Heart right ventricle (tissue), 16 donors: ENCODE results near the gene GANAB. TPM values are rescaled to one million over a fixed set of nuclear protein-coding genes. Genes with fewer than 3 reads are reported as not detected.

Experiments used
- ATAC-seq, 8 donors: fragments of 200-7000 bp; cut with Tn5 transposase; one replicate each; pipeline ENCODE4 v1.9.1; 2020; ENCODE audit warnings: mild to moderate bottlenecking in 8 of 8, moderate library complexity in 8 of 8, moderate number of reproducible peaks in 1 of 8
- DNase-seq, 2 donors: peaks; one replicate each; pipeline ENCODE4 v3.0.0-alpha.2; 2020
- H3K27ac ChIP-seq, 10 donors: fragments of 200-600 bp; sonication (generic) in 2 of 10; one replicate each; pipeline versions ENCODE4 v1.5.0 to v1.8.0; 2020 to 2022; ENCODE audit warnings: mild to moderate bottlenecking in 3 of 10
- H3K27me3 ChIP-seq, 7 donors: fragments of 200-600 bp; one replicate each; pipeline ENCODE4 v1.8.0; 2021 to 2022; ENCODE audit warnings: mild to moderate bottlenecking in 2 of 7
- H3K36me3 ChIP-seq, 9 donors: fragments of 200-600 bp; sonication (generic) in 1 of 9; one replicate each; pipeline versions ENCODE4 v1.5.0 to v1.8.0; 2020 to 2022; ENCODE audit warnings: mild to moderate bottlenecking in 2 of 9
- H3K4me1 ChIP-seq, 9 donors: fragments of 200-600 bp; sonication (generic) in 1 of 9; one replicate each; pipeline versions ENCODE4 v1.5.0 to v1.8.0; 2020 to 2022; ENCODE audit warnings: mild to moderate bottlenecking in 4 of 9
- H3K4me3 ChIP-seq, 10 donors: fragments of 200-600 bp; sonication (generic) in 2 of 10; one replicate each; pipeline versions ENCODE4 v1.5.0 to v1.8.0; 2020 to 2022; ENCODE audit warnings: mild to moderate bottlenecking in 7 of 10, moderate library complexity in 2 of 10
- H3K9me3 ChIP-seq, 11 donors: fragments of 200-600 bp in 10 of 11; sonication (generic) in 2 of 11; one replicate each; pipeline versions ENCODE4 v1.5.0 to v1.8.0; 2013 to 2022; ENCODE audit warnings: mild to moderate bottlenecking in 2 of 11, control low read depth in 1 of 11, moderate library complexity in 1 of 11
- WGBS, 2 donors: extraction: QIAGEN DNeasy Blood & Tissue Kit; methylation state at CpG; one replicate each; pipeline ENCODE4 v1.1.7; 2013; ENCODE audit warnings: inconsistent platforms in 1 of 2; 5-methylcytosine and 5-hydroxymethylcytosine counted together
- intact Hi-C, 10 donors: fragments of 100-400 bp; cut with DNase I; formaldehyde crosslinking; loops; one replicate each; pipeline versions ENCODE4 v1.11.1 to v1.14.2; 2022
- polyA plus RNA-seq, 2 donors: library from polyadenylated mRNA; stranded (reverse); fragments of 200-250 nt; gene quantifications; one replicate each; pipeline ENCODE4 v1.2.3, GENCODE V29; 2013
- total RNA-seq, 10 donors: library from RNA; stranded (reverse); fragmentation: NEBNext Ultra II Directional in 3 of 10; extraction: Animal tissue kit (Norgen Biotek cat#: 25700) in 3 of 10; gene quantifications; one replicate each; pipeline versions ENCODE4 v1.2.1 to v1.2.4, GENCODE V29; 2021 to 2023
- TF ChIP-seq, protein P1 (sequence below), 9 donors: fragments of 200-600 bp; sonication (generic) in 2 of 9; IDR thresholded peaks; one replicate each; pipeline versions ENCODE4 v1.5.0 to v1.8.0; 2021 to 2022; ENCODE audit warnings: antibody characterized with exemption in 9 of 9, mild to moderate bottlenecking in 5 of 9, moderate library complexity in 1 of 9
- donor health status: Arrhythmogenic right ventricular cardiomyopathy.
- donor health status: ischemic (EF 13 %, LVEDD 7.1; RV severe dilation, severe dysfunction).
- donor health status: healthy with polysubstance abuse.
- donor health status: DM: no; HTN: yes; CAD: no.
- donor health status: DM: no; HTN: no; CAD: no.
- donor health status: ischemic (EF 25% LVEDD 6.9; RV normal size, moderate dysfunction).
- donor health status: ischemic (EF 25% LVEDD 5.7; RV mildly dilated, moderate dysfunction).
- donor health status: healthy.
- donor health status: DM: yes; HTN: yes; CAD: no.
- donor health status: Ischemic cardiomyopathy.
- donor health status: ischemic (EF 35%, LVEDD 5.7; RV mildly dilated, moderate dysfunction).
- donor health status: nonischemic (EF 11% LVEDD 7.7; RV severe dilation, severe dysfunction).
- donor health status: DM: yes; HTN: yes; CAD: no.
- donor health status: PGD.
- donor health status: ischemic (EF 29% LVEDD 5.4; RV normal size, mild dysfunction).
- donor health status: nonischemic (EF 23%, LVEDD 6.1; RV moderate dilation, normal function).

The GANAB gene
- total and polyA plus RNA-seq, 12 donors, result 53.2 to 148 (median 92.3) TPM

DNA sequence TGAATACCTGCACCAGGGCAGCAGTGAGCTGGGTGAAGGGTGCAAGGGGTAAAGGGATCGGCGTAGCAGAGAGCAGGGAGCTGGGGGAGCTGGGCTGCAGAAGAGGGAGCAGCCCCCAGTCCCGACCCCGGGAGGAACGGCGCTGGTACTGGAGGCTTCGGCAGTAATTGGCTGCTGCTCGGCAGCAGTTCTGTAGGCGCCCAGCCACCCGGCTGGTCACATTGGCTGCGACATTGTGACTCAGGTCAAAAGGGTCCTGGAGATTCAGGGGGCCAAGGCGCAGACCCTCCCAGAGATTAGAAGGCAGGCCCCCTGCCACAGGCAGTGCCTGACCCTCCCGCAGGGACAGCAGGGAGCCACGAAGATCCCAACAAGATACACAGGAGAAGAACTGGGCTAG is 70.6 kb downstream of the GANAB start:
- Histone ChIP-seq H3K36me3 (peaks cover 0 to 72% (median 9%) of the 10 kb centered on the region in 9 donors), H3K4me3 (peak overlapping the region in 7 of 10 donors; percentile 67 to 95 (median 83)), H3K27me3 (no peaks in the 10 kb centered on the region), H3K27ac (peak overlapping the region in 9 of 10 donors; percentile 81 to 98 (median 92)), H3K4me1 (peaks cover 11 to 61% (median 45%) of the 10 kb centered on the region in 9 donors), H3K9me3 (no peaks in the 10 kb centered on the region)
- TF ChIP-seq, protein P1, sequence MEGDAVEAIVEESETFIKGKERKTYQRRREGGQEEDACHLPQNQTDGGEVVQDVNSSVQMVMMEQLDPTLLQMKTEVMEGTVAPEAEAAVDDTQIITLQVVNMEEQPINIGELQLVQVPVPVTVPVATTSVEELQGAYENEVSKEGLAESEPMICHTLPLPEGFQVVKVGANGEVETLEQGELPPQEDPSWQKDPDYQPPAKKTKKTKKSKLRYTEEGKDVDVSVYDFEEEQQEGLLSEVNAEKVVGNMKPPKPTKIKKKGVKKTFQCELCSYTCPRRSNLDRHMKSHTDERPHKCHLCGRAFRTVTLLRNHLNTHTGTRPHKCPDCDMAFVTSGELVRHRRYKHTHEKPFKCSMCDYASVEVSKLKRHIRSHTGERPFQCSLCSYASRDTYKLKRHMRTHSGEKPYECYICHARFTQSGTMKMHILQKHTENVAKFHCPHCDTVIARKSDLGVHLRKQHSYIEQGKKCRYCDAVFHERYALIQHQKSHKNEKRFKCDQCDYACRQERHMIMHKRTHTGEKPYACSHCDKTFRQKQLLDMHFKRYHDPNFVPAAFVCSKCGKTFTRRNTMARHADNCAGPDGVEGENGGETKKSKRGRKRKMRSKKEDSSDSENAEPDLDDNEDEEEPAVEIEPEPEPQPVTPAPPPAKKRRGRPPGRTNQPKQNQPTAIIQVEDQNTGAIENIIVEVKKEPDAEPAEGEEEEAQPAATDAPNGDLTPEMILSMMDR (IDR thresholded peaks at IDR 0.05), result no peak
- 76 to 79% methylated on average over 14 of the region's 14 CpGs for WGBS, 2 donors
- no peak for DNase-seq
- ATAC-seq, result no peak
- intact Hi-C loops, result loop anchor here in 2 of 10 donors (2.0 to 10.0 kb wide), 2 partner anchors 15 to 279 kb away; partner anchors contain the start of gene TUT1 (in 1 of the 2)

DNA sequence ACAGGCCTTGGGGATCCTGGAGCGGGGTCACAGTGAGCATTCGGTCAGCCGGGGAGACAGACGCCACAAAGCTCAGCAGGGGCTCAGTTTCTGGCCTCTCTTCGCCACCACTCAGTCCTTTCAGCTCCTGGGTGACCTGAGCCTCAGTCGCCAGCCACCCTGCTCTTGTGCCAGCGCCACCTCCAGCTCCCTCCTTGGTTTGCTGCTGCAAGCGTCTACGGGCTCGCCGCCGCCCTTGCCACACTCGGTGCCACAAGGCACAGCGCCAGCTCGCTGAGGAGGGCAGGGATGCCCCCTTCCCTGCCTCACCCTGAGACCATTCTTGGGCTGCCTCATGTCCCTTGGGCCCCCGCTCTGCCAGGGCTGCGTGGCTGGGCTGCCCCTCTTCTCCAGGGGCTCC is 71.3 kb downstream of the GANAB start:
- peaks cover 0 to 72% (median 16%) of the 10 kb centered on the region in 9 donors for H3K36me3 ChIP-seq
- intact Hi-C loops, result loop anchor here in 2 of 10 donors (2.0 to 10.0 kb wide), 2 partner anchors 16 to 280 kb away; partner anchors contain the start of gene TUT1 (in 1 of the 2)
- TF ChIP-seq, protein P1 (IDR thresholded peaks at IDR 0.05), result no peak

More for the DNA sequence above, 71.3 kb downstream of the GANAB start:
- H3K9me3 ChIP-seq, result no peaks in the 10 kb centered on the region
- 55 to 57% methylated on average over 17 of the region's 17 CpGs for WGBS, 2 donors
- peaks cover 11 to 67% (median 50%) of the 10 kb centered on the region in 9 donors for H3K4me1 ChIP-seq
- ATAC-seq, result no peak
- H3K27me3 ChIP-seq, result no peaks in the 10 kb centered on the region
- H3K27ac ChIP-seq, result peak overlapping the region; percentile 81 to 98 (median 92)
- peak in 1 of 2 donors; percentile 39 for DNase-seq
- peak overlapping the region; percentile 52 to 95 (median 78) for H3K4me3 ChIP-seq

Other genes starting within 250 kb of the GANAB start
- not detected for gene SCGB1A1, start 227.6 kb downstream of the GANAB start, total RNA-seq
- gene SCGB1A1, start 227.6 kb downstream of the GANAB start, polyA plus RNA-seq, result under 1 TPM in 1 of 2 donors, not detected in 1; 0.20 TPM
- 100 to 1,000 TPM; 259 to 447 (median 386) TPM for gene AHNAK, start 99.8 kb downstream of the GANAB start, total RNA-seq
- gene AHNAK, start 99.8 kb downstream of the GANAB start, polyA plus RNA-seq, result 100 to 1,000 TPM; 101 to 113 TPM
- 1,000 to 10,000 TPM in 5 of 10 donors, 100 to 1,000 TPM in 5; 784 to 1,131 (median 1,002) TPM for gene EEF1G, start 72.7 kb downstream of the GANAB start, total RNA-seq
- 1,000 to 10,000 TPM in 1 of 2 donors, 100 to 1,000 TPM in 1; 555 to 1,173 TPM for gene EEF1G, start 72.7 kb downstream of the GANAB start, polyA plus RNA-seq
- gene TUT1, start 55.1 kb downstream of the GANAB start, total RNA-seq, result 10 to 100 TPM in 8 of 10 donors, 1 to 10 TPM in 2; 8.2 to 17.9 (median 12.3) TPM
- gene TUT1, start 55.1 kb downstream of the GANAB start, polyA plus RNA-seq, result 10 to 100 TPM in 1 of 2 donors, 1 to 10 TPM in 1; 9.3 to 19.2 TPM
- 10 to 100 TPM; 25.0 to 45.3 (median 29.8) TPM for gene MTA2, start 44.7 kb downstream of the GANAB start, total RNA-seq
- gene MTA2, start 44.7 kb downstream of the GANAB start, polyA plus RNA-seq, result 10 to 100 TPM; 22.1 to 35.3 TPM
- gene EML3, start 33.8 kb downstream of the GANAB start, total RNA-seq, result 10 to 100 TPM in 8 of 10 donors, 1 to 10 TPM in 2; 7.7 to 27.2 (median 15.2) TPM
- gene EML3, start 33.8 kb downstream of the GANAB start, polyA plus RNA-seq, result 10 to 100 TPM; 18.9 to 50.4 TPM
- gene ROM1, start 33.4 kb downstream of the GANAB start, total RNA-seq, result 1 to 10 TPM in 8 of 10 donors, under 1 TPM in 2; 0.81 to 4.4 (median 1.8) TPM
- gene ROM1, start 33.4 kb downstream of the GANAB start, polyA plus RNA-seq, result 1 to 10 TPM; 5.3 to 6.6 TPM
- 10 to 100 TPM in 7 of 10 donors, 1 to 10 TPM in 3; 6.8 to 20.7 (median 10.6) TPM for gene B3GAT3, start 24.6 kb downstream of the GANAB start, total RNA-seq
- gene B3GAT3, start 24.6 kb downstream of the GANAB start, polyA plus RNA-seq, result 10 to 100 TPM; 29.5 to 41.2 TPM
- 10 to 100 TPM in 8 of 10 donors, 1 to 10 TPM in 2; 9.7 to 15.0 (median 10.9) TPM for gene INTS5, start 6.7 kb upstream of the GANAB start, total RNA-seq
- gene INTS5, start 6.7 kb upstream of the GANAB start, polyA plus RNA-seq, result 1 to 10 TPM; 2.8 to 8.3 TPM
- gene C11orf98, start 18.6 kb upstream of the GANAB start, total RNA-seq, result 10 to 100 TPM; 25.8 to 41.5 (median 30.0) TPM
- gene C11orf98, start 18.6 kb upstream of the GANAB start, polyA plus RNA-seq, result 100 to 1,000 TPM in 1 of 2 donors, 10 to 100 TPM in 1; 75.9 to 210 TPM
- gene CSKMT, start 18.7 kb upstream of the GANAB start, total RNA-seq, result 1 to 10 TPM; 2.4 to 7.7 (median 4.2) TPM
- 10 to 100 TPM in 1 of 2 donors, 1 to 10 TPM in 1; 8.8 to 15.7 TPM for gene CSKMT, start 18.7 kb upstream of the GANAB start, polyA plus RNA-seq
- 1 to 10 TPM; 3.9 to 9.5 (median 5.5) TPM for gene UQCC3, start 25.1 kb upstream of the GANAB start, total RNA-seq
- gene UQCC3, start 25.1 kb upstream of the GANAB start, polyA plus RNA-seq, result 10 to 100 TPM; 18.0 to 23.0 TPM
- 1 to 10 TPM; 1.6 to 4.9 (median 3.0) TPM for gene LBHD1, start 25.7 kb upstream of the GANAB start, total RNA-seq
- gene LBHD1, start 25.7 kb upstream of the GANAB start, polyA plus RNA-seq, result 1 to 10 TPM; 1.6 to 6.4 TPM
- 100 to 1,000 TPM in 1 of 10 donors, 10 to 100 TPM in 9; 57.8 to 100 (median 81.2) TPM for gene UBXN1, start 32.5 kb upstream of the GANAB start, total RNA-seq
- gene UBXN1, start 32.5 kb upstream of the GANAB start, polyA plus RNA-seq, result 100 to 1,000 TPM in 1 of 2 donors, 10 to 100 TPM in 1; 83.1 to 175 TPM
- gene LRRN4CL, start 42.9 kb upstream of the GANAB start, total RNA-seq, result 1 to 10 TPM; 2.0 to 9.5 (median 2.6) TPM
- 1 to 10 TPM; 1.9 to 2.8 TPM for gene LRRN4CL, start 42.9 kb upstream of the GANAB start, polyA plus RNA-seq
- 10 to 100 TPM in 9 of 10 donors, 1 to 10 TPM in 1; 8.5 to 26.8 (median 15.7) TPM for gene BSCL2, start 60.8 kb upstream of the GANAB start, total RNA-seq
- gene BSCL2, start 60.8 kb upstream of the GANAB start, polyA plus RNA-seq, result 10 to 100 TPM; 31.4 to 83.0 TPM
- gene GNG3, start 61.1 kb upstream of the GANAB start, total RNA-seq, result under 1 TPM in 4 of 10 donors, not detected in 6; 0.26 to 0.34 (median 0.31) TPM
- under 1 TPM in 1 of 2 donors, not detected in 1; 0.16 TPM for gene GNG3, start 61.1 kb upstream of the GANAB start, polyA plus RNA-seq
- gene HNRNPUL2, start 80.8 kb upstream of the GANAB start, total RNA-seq, result 10 to 100 TPM; 26.9 to 40.9 (median 33.4) TPM
- gene HNRNPUL2, start 80.8 kb upstream of the GANAB start, polyA plus RNA-seq, result 10 to 100 TPM; 21.4 to 35.3 TPM
- gene TTC9C, start 81.9 kb upstream of the GANAB start, total RNA-seq, result 10 to 100 TPM in 9 of 10 donors, 1 to 10 TPM in 1; 9.4 to 16.2 (median 12.9) TPM
- 10 to 100 TPM; 20.3 to 20.8 TPM for gene TTC9C, start 81.9 kb upstream of the GANAB start, polyA plus RNA-seq
- 10 to 100 TPM in 4 of 10 donors, 1 to 10 TPM in 6; 7.5 to 14.9 (median 9.6) TPM for gene ZBTB3, start 107.5 kb upstream of the GANAB start, total RNA-seq
- 1 to 10 TPM; 2.2 to 8.6 TPM for gene ZBTB3, start 107.5 kb upstream of the GANAB start, polyA plus RNA-seq
- 10 to 100 TPM; 30.9 to 57.0 (median 42.9) TPM for gene POLR2G, start 115.0 kb upstream of the GANAB start, total RNA-seq
- 100 to 1,000 TPM in 1 of 2 donors, 10 to 100 TPM in 1; 42.1 to 134 TPM for gene POLR2G, start 115.0 kb upstream of the GANAB start, polyA plus RNA-seq
- gene TAF6L, start 124.8 kb upstream of the GANAB start, total RNA-seq, result 10 to 100 TPM in 3 of 10 donors, 1 to 10 TPM in 7; 7.7 to 14.7 (median 9.0) TPM
- gene TAF6L, start 124.8 kb upstream of the GANAB start, polyA plus RNA-seq, result 10 to 100 TPM; 12.7 to 18.9 TPM
- 10 to 100 TPM in 8 of 10 donors, 1 to 10 TPM in 2; 9.4 to 27.2 (median 17.4) TPM for gene TMEM179B, start 140.8 kb upstream of the GANAB start, total RNA-seq
- gene TMEM179B, start 140.8 kb upstream of the GANAB start, polyA plus RNA-seq, result 10 to 100 TPM; 24.8 to 54.4 TPM
- gene TMEM223, start 145.4 kb upstream of the GANAB start, total RNA-seq, result 10 to 100 TPM; 21.9 to 28.6 (median 23.5) TPM
- 10 to 100 TPM; 30.9 to 75.3 TPM for gene TMEM223, start 145.4 kb upstream of the GANAB start, polyA plus RNA-seq
- 10 to 100 TPM; 28.3 to 58.7 (median 36.7) TPM for gene NXF1, start 158.8 kb upstream of the GANAB start, total RNA-seq
- gene NXF1, start 158.8 kb upstream of the GANAB start, polyA plus RNA-seq, result 10 to 100 TPM; 66.6 to 96.7 TPM
- 10 to 100 TPM; 16.8 to 27.0 (median 19.0) TPM for gene STX5, start 185.4 kb upstream of the GANAB start, total RNA-seq
- gene STX5, start 185.4 kb upstream of the GANAB start, polyA plus RNA-seq, result 10 to 100 TPM; 13.6 to 31.9 TPM
- not detected for gene TEX54, start 186.2 kb upstream of the GANAB start, total RNA-seq
- not detected for gene TEX54, start 186.2 kb upstream of the GANAB start, polyA plus RNA-seq
- gene WDR74, start 193.0 kb upstream of the GANAB start, total RNA-seq, result 10 to 100 TPM; 17.7 to 31.2 (median 22.9) TPM
- 10 to 100 TPM; 48.3 to 62.4 TPM for gene WDR74, start 193.0 kb upstream of the GANAB start, polyA plus RNA-seq
- gene SLC3A2, start 234.3 kb upstream of the GANAB start, total RNA-seq, result 10 to 100 TPM; 32.0 to 78.4 (median 42.6) TPM
- gene SLC3A2, start 234.3 kb upstream of the GANAB start, polyA plus RNA-seq, result 100 to 1,000 TPM in 1 of 2 donors, 10 to 100 TPM in 1; 36.2 to 110 TPM